ENCODE results near the gene TBL1X. TPM values are rescaled to one million over a fixed set of nuclear protein-coding genes. Genes with fewer than 3 reads are reported as not detected.

Gene TBL1X
- total RNA-seq, 1 donor from 2014 or later: 34.5 TPM

GRCh38 chrX:9676306-9676705, 211.4 kb downstream of the TBL1X start:
- peaks cover 30% of the 10 kb centered on the region for H3K36me3 Mint-ChIP-seq
- H3K9me3 Mint-ChIP-seq: peaks cover 37% of the 10 kb centered on the region
- no peak for DNase-seq (ENCODE audit: low spot score in 2 of 2, unreplicated experiment in 2 of 2)
- no peaks in the 10 kb centered on the region for H3K4me1 Mint-ChIP-seq
- no peaks in the 10 kb centered on the region for H3K27me3 Mint-ChIP-seq (ENCODE audit: low read depth)
- no peak for TF ChIP-seq CTCF (IDR thresholded peaks at IDR 0.05; ENCODE audit: unreplicated experiment)
- H3K4me3 Mint-ChIP-seq: no peak overlapping the region
- H3K27ac Mint-ChIP-seq: no peak overlapping the region

GRCh38 chrX:9676738-9677097, 211.9 kb downstream of the TBL1X start:
- TF ChIP-seq CTCF (IDR thresholded peaks at IDR 0.05; ENCODE audit: unreplicated experiment): no peak
- Mint-ChIP-seq H3K4me1 (no peaks in the 10 kb centered on the region), H3K36me3 (peaks cover 30% of the 10 kb centered on the region), H3K27ac (no peak overlapping the region), H3K4me3 (no peak overlapping the region), H3K27me3 (ENCODE audit: low read depth) (no peaks in the 10 kb centered on the region), H3K9me3 (peaks cover 37% of the 10 kb centered on the region)
- DNase-seq (ENCODE audit: low spot score in 2 of 2, unreplicated experiment in 2 of 2): no peak

DNA sequence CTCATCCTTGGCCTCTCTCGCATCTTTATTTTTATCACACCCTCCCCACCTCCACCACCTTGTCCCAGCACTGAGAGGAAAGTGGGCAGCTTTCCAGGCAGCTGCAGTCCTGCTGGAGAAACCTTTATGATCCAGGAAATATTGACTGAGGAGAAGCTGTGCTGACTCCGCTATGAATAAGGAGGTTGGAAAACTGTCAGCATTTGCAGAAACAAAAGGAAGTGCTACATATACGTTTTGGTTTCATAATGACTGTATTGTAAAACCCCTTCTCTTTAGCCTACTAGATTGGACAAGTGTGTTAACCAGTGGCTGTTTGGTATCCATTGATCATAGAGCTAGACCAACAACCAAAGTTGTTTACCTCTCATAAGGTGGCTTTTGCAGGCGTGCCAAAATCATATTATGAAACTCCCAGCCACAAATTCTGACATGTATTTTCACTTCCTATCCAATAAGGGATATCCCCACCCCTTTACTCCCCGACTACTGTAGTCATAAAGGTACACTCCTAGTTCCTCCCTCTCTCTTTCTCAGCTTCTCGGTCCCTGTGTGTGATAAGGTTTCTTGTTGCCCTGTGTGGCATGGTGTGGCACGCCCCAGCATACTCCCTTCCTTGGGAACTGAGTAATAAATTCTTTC, 212.4 kb downstream of the TBL1X start:
- no peaks in the 10 kb centered on the region for H3K27me3 Mint-ChIP-seq (ENCODE audit: low read depth)
- no peak for TF ChIP-seq CTCF (IDR thresholded peaks at IDR 0.05; ENCODE audit: unreplicated experiment)
- H3K9me3 Mint-ChIP-seq: peaks cover 36% of the 10 kb centered on the region
- no peak overlapping the region for H3K4me3 Mint-ChIP-seq
- no peak overlapping the region for H3K27ac Mint-ChIP-seq
- peaks cover 28% of the 10 kb centered on the region for H3K36me3 Mint-ChIP-seq
- no peaks in the 10 kb centered on the region for H3K4me1 Mint-ChIP-seq
- no peak for DNase-seq (ENCODE audit: low spot score in 2 of 2, unreplicated experiment in 2 of 2)

GRCh38 chrX:9678215-9678965, 213.5 kb downstream of the TBL1X start:
- H3K27ac Mint-ChIP-seq: no peak overlapping the region
- no peak overlapping the region for H3K4me3 Mint-ChIP-seq
- peaks cover 21% of the 10 kb centered on the region for H3K36me3 Mint-ChIP-seq
- peaks cover 31% of the 10 kb centered on the region for H3K9me3 Mint-ChIP-seq
- no peak for DNase-seq (ENCODE audit: low spot score in 2 of 2, unreplicated experiment in 2 of 2)
- TF ChIP-seq CTCF (IDR thresholded peaks at IDR 0.05; ENCODE audit: unreplicated experiment): no peak
- H3K4me1 Mint-ChIP-seq: no peaks in the 10 kb centered on the region
- no peaks in the 10 kb centered on the region for H3K27me3 Mint-ChIP-seq (ENCODE audit: low read depth)

DNA sequence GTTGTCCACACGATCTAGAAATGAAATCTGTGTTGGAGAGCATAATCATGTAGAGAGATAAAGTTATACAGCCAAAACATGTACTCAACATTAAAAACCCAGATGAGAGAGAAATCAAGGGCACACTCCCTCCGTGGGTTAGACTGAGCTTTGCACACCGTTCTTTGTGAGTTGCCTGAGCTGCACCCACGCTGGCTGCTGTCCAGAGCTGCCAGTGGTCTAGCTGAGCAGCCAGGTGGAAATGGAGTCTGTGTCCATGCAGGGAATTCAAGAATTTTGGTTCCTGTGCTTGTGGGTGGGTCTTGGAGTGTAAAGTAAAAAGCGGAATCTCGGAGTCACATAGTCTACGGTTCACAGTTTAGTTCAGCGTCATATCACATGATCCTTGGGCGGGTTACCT, 216.2 kb downstream of the TBL1X start:
- Mint-ChIP-seq H3K36me3 (peaks cover 22% of the 10 kb centered on the region), H3K27me3 (ENCODE audit: low read depth) (no peaks in the 10 kb centered on the region), H3K4me3 (no peak overlapping the region), H3K27ac (no peak overlapping the region), H3K9me3 (peaks cover 21% of the 10 kb centered on the region), H3K4me1 (no peaks in the 10 kb centered on the region)
- TF ChIP-seq CTCF (IDR thresholded peaks at IDR 0.05; ENCODE audit: unreplicated experiment): no peak
- no peak for DNase-seq (ENCODE audit: low spot score in 2 of 2, unreplicated experiment in 2 of 2)
